Colonic mucosa (tissue), 4 donors: ENCODE measurements around the gene LDLRAD2. TPM values are rescaled to one million over a fixed set of nuclear protein-coding genes. Genes with fewer than 3 reads are reported as not detected.

Experiments
- DNase-seq: peaks from one replicate; pipeline ENCODE4 v3.0.0-alpha.2; 2020
- H3K27ac ChIP-seq: fragments of 200-600 bp; one replicate; pipeline ENCODE4 v1.8.0; 2021
- H3K27me3 ChIP-seq: fragments of 200-600 bp; one replicate; pipeline ENCODE4 v1.8.0; 2021
- H3K36me3 ChIP-seq: fragments of 200-600 bp; one replicate; pipeline ENCODE4 v1.8.0; 2021
- H3K4me1 ChIP-seq: fragments of 200-600 bp; one replicate; pipeline ENCODE4 v1.8.0; 2021; ENCODE audit warnings: mild to moderate bottlenecking
- H3K4me3 ChIP-seq: fragments of 200-600 bp; one replicate; pipeline ENCODE4 v1.8.0; 2021
- H3K9ac ChIP-seq, 2 donors: one replicate each; pipeline ENCODE4 v1.7.0; 2013; ENCODE audit warnings: control low read depth in 2 of 2, low read depth in 2 of 2, low read length in 2 of 2
- H3K9me3 ChIP-seq: fragments of 200-600 bp; one replicate; pipeline ENCODE4 v1.8.0; 2021
- CTCF ChIP-seq: fragments of 200-600 bp; IDR thresholded peaks from one replicate; pipeline ENCODE4 v1.8.0; 2022; ENCODE audit warnings: antibody characterized with exemption, mild to moderate bottlenecking
- intact Hi-C: fragments of 100-400 bp; cut with DNase I; formaldehyde crosslinking; loops from one replicate; pipeline ENCODE4 v1.14.1; 2022
- total RNA-seq, 2 donors: library from RNA; stranded (reverse); fragmentation: NEBNext Ultra II Directional in 1 of 2; extraction: Animal tissue kit (Norgen Biotek cat#: 25700) in 1 of 2; gene quantifications; one replicate each; pipeline ENCODE4 v1.2.1, GENCODE V29; 2021
- donor health status: healthy.
- donor health status: DM: no; HTN: no; CAD: no.
- donor health status: DM: no; HTN: no; CAD: no.

Gene LDLRAD2
- total RNA-seq, 2 donors from 2014 or later: 0.08 to 0.25 TPM

- no peak for TF ChIP-seq CTCF
- no peaks in the 10 kb centered on the region for H3K9me3 ChIP-seq
- H3K9ac ChIP-seq: no peak overlapping the region
- no peak overlapping the region for H3K4me3 ChIP-seq
- H3K27me3 ChIP-seq: no peaks in the 10 kb centered on the region
- intact Hi-C loops: loop anchor here (10.0 kb wide), 1 partner anchor 146 kb away; no protein-coding TSS in a partner anchor
- H3K27ac ChIP-seq: no peak overlapping the region
- H3K36me3 ChIP-seq: no peaks in the 10 kb centered on the region
- H3K4me1 ChIP-seq: no peaks in the 10 kb centered on the region
- peak; percentile 62 for DNase-seq
Measured at GRCh38 chr1:21818656-21819055, 6.6 kb downstream of the LDLRAD2 start.

DNA sequence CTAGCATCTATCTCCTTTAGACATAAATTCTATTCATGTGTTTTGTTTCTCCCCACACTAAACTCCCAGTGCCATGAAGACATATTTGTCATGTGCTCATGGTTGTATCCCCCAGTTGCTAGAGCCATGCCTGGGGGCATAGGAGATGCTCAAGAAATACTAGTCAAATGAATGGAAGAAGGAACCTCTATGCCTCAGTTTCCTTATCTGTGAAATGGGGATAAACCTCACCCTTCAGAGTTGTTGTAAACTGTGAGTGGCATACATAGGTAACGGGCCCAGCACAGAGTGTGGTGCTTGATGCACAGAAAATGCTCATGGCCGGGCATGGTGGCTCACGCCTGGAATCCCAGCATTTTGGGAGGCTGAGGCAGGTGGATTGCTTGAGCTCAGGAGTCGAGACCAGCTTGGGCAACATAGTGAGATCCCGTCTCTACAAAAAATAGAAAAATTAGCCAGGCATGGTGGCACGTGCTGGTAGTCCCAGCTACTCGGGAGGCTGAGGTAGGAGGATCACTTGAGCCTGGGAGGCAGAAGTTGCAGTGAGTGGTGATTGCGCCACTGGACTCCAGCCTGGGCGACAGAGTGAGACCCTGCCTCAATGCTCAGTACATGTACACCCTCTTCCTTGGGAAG is 8.7 kb downstream of the LDLRAD2 start:
- no peaks in the 10 kb centered on the region for H3K36me3 ChIP-seq
- intact Hi-C loops: no loop called here

DNA sequence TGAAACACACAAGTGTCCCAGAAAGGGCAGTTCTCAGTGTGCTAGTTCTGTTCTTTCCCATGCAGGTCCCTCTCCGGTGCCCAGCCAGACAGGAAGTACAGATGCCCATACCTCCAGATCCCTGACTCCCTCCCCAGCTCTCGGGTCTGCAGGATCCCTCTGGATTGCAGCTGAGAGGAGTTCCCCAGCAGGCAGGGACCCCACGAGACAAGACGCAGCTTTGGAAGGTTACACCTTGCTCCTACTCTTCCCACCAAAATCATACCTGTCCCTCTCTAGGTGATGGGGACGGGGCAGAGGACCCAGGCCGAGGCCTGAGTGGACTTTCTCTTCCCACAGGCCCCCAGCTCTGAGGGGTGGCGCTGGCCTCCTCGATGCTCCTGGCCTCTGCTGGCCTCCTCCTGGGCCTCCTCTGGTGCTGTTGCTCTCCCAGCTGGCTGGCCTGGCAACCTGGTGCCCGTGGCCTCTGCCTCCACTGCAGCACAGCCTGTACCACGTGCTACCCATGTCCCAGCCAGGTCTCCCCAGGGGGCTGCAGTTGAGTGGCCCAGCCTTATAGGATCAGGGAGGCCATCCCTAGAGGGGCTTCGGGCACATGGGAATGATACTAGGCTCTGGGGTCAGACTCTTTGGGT is 9.4 kb downstream of the LDLRAD2 start:
- Histone ChIP-seq H3K36me3 (no peaks in the 10 kb centered on the region), H3K4me1 (no peaks in the 10 kb centered on the region), H3K27me3 (no peaks in the 10 kb centered on the region), H3K27ac (no peak overlapping the region), H3K4me3 (no peak overlapping the region), H3K9me3 (no peaks in the 10 kb centered on the region), H3K9ac (no peak overlapping the region)
- no peak for DNase-seq
- intact Hi-C loops: no loop called here
- no peak for TF ChIP-seq CTCF

More for the DNA sequence above, 8.7 kb downstream of the LDLRAD2 start:
- Histone ChIP-seq H3K9me3 (no peaks in the 10 kb centered on the region), H3K27me3 (no peaks in the 10 kb centered on the region), H3K27ac (no peak overlapping the region), H3K4me1 (no peaks in the 10 kb centered on the region), H3K4me3 (no peak overlapping the region), H3K9ac (no peak overlapping the region)
- no peak for DNase-seq
- TF ChIP-seq CTCF: no peak

DNA sequence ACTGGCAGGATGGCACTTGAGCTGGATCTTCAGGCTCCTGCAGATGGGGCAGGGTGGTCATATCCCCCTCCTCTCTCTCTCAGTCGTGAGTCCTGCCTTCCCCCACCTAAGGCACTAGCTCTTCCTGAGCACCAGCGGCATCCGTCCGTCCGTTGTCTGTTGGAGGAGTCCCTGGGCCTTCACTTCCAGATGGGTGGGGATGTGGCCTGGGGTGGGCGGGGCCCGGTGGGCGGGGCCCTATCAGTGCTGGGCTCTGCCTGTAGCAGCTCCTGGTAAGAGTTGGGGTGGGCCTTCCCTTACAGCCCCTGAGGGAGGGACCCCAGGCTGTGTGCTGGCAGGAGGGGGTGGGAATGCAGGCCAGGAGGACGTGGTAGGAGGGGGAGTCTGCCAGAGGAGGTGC is 10.3 kb downstream of the LDLRAD2 start:
- DNase-seq: no peak
- no peak overlapping the region for H3K9ac ChIP-seq
- H3K4me1 ChIP-seq: no peaks in the 10 kb centered on the region
- H3K27ac ChIP-seq: no peak overlapping the region
- no peaks in the 10 kb centered on the region for H3K9me3 ChIP-seq
- TF ChIP-seq CTCF: no peak
- H3K27me3 ChIP-seq: no peaks in the 10 kb centered on the region
- no peaks in the 10 kb centered on the region for H3K36me3 ChIP-seq
- intact Hi-C loops: no loop called here
- H3K4me3 ChIP-seq: no peak overlapping the region

DNA sequence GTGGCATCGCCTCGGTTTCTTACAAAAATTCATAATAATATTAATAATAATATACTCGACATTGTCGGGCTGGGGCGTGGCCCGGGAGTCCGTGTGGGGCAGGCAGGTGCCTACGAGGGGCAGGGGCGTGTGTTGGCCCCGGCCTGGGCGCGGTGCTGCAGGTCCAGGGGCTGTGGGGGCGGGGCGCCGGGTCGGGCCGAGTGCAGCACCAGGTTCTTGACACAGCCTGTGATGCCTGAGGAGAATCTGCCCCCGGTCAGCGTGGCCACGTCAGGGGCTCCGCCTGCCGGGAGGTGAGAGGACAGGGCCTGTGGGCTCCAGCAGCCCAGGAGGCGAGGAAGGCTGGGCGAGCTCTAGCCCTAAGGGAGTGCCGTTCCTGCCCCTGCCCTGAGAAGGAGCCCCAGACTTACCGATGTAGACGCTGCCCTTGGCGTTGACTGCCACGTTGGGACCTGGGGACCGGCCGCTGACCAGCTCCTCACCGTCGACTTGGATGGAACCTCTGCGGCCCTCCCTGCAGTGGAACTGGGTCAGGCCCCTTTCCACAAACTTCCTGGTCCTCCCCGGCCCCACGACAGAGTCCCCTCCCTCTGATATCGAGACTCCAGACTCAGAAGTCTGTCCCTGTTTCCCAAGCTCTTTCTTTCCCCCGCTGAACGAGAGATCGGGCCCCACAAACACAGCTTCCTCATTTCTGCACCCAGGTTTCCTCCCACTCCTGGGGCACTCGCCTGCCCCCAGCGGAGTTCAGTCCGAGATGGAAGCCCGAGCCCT is 11.3 kb downstream of the LDLRAD2 start:
- H3K9ac ChIP-seq: no peak overlapping the region
- no peaks in the 10 kb centered on the region for H3K9me3 ChIP-seq
- no peaks in the 10 kb centered on the region for H3K4me1 ChIP-seq
- intact Hi-C loops: no loop called here
- DNase-seq: no peak
- no peak overlapping the region for H3K4me3 ChIP-seq
- no peak for TF ChIP-seq CTCF
- no peak overlapping the region for H3K27ac ChIP-seq
- no peaks in the 10 kb centered on the region for H3K36me3 ChIP-seq
- no peaks in the 10 kb centered on the region for H3K27me3 ChIP-seq
